Measurements from ENCODE around the gene MTHFD2L.

MTHFD2L gene

DNA sequence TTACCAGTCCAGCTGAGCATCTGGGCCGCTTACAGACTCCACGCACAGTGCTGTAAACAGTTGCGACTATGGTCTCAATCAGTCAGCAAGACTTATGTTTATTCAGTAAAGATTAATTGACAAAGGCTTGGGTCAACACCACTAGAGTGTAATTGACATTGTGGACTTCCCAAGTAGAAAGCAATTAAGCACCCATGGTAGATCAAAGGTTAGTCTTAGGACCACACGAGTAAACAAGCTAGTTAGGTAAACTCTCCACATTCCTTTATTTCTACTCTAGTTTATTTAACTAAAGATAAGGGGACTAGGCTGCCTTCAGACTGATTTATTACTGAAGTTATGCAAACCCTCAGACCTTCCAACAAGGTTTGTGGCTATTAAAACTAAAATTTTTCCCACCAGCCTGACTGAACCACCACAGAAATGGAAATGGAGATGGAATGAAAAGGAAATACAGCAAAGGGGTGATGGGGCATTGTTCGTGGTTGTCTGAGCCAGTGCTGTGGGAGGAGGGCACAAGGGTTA is 44.2 kb downstream of the MTHFD2L start (continued):
- TF ChIP-seq, protein P1, sequence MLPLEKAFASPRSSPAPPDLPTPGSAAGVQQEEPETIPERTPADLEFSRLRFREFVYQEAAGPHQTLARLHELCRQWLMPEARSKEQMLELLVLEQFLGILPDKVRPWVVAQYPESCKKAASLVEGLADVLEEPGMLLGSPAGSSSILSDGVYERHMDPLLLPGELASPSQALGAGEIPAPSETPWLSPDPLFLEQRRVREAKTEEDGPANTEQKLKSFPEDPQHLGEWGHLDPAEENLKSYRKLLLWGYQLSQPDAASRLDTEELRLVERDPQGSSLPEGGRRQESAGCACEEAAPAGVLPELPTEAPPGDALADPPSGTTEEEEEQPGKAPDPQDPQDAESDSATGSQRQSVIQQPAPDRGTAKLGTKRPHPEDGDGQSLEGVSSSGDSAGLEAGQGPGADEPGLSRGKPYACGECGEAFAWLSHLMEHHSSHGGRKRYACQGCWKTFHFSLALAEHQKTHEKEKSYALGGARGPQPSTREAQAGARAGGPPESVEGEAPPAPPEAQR (tag by site-specific recombination; IDR thresholded peaks at IDR 0.05) = no peak
- no peak for TF ChIP-seq MEIS1 (CRISPR knock-in tag; IDR thresholded peaks at IDR 0.05; ENCODE audit: borderline replicate concordance)
- no peak for TF ChIP-seq ZNF664 (tag by site-specific recombination; IDR thresholded peaks at IDR 0.05)
- TF ChIP-seq, protein P2, sequence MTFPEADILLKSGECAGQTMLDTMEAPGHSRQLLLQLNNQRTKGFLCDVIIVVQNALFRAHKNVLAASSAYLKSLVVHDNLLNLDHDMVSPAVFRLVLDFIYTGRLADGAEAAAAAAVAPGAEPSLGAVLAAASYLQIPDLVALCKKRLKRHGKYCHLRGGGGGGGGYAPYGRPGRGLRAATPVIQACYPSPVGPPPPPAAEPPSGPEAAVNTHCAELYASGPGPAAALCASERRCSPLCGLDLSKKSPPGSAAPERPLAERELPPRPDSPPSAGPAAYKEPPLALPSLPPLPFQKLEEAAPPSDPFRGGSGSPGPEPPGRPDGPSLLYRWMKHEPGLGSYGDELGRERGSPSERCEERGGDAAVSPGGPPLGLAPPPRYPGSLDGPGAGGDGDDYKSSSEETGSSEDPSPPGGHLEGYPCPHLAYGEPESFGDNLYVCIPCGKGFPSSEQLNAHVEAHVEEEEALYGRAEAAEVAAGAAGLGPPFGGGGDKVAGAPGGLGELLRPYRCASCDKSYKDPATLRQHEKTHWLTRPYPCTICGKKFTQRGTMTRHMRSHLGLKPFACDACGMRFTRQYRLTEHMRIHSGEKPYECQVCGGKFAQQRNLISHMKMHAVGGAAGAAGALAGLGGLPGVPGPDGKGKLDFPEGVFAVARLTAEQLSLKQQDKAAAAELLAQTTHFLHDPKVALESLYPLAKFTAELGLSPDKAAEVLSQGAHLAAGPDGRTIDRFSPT (tag by site-specific recombination; IDR thresholded peaks at IDR 0.05) = 0 out of 2 replicates have a peak, but pooled peaks have one; percentile 22
- TF ChIP-seq GLI4 (tag by site-specific recombination; IDR thresholded peaks at IDR 0.05) = no peak
- TF ChIP-seq, protein P3, sequence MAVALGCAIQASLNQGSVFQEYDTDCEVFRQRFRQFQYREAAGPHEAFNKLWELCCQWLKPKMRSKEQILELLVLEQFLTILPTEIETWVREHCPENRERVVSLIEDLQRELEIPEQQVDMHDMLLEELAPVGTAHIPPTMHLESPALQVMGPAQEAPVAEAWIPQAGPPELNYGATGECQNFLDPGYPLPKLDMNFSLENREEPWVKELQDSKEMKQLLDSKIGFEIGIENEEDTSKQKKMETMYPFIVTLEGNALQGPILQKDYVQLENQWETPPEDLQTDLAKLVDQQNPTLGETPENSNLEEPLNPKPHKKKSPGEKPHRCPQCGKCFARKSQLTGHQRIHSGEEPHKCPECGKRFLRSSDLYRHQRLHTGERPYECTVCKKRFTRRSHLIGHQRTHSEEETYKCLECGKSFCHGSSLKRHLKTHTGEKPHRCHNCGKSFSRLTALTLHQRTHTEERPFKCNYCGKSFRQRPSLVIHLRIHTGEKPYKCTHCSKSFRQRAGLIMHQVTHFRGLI (tag by site-specific recombination; IDR thresholded peaks at IDR 0.05) = no peak
- TF ChIP-seq ZNF2 (tag by site-specific recombination; IDR thresholded peaks at IDR 0.05) = no peak
- TF ChIP-seq ZNF600 (tag by site-specific recombination; IDR thresholded peaks at IDR 0.05) = no peak
- peak; percentile 90 for TF ChIP-seq ZNF843 (tag by site-specific recombination; IDR thresholded peaks at IDR 0.05)
- TF ChIP-seq ZFP3 (tag by site-specific recombination; IDR thresholded peaks at IDR 0.05; ENCODE audit: low read depth) = no peak
- no peak for TF ChIP-seq ZNF624 (tag by site-specific recombination; IDR thresholded peaks at IDR 0.05)
- no peak for TF ChIP-seq HOXA7 (CRISPR knock-in tag; IDR thresholded peaks at IDR 0.05; ENCODE audit: borderline replicate concordance)
- no peak for TF ChIP-seq SALL2 (tag by site-specific recombination; IDR thresholded peaks at IDR 0.05; ENCODE audit: borderline replicate concordance)
- TF ChIP-seq ZSCAN30 (tag by site-specific recombination; IDR thresholded peaks at IDR 0.05) = 0 out of 2 replicates have a peak, but pooled peaks have one; percentile 59
- no peak for TF ChIP-seq ZNF366 (tag by site-specific recombination; conservative IDR thresholded peaks at IDR 0.05)
- no peak for TF ChIP-seq SCRT2 (tag by site-specific recombination; IDR thresholded peaks at IDR 0.05)
- TF ChIP-seq ZNF558 (tag by site-specific recombination; IDR thresholded peaks at IDR 0.05) = no peak
- peak; percentile 60; the same call in 1 of the 2 replicates for TF ChIP-seq ZNF629 (tag by site-specific recombination; IDR thresholded peaks at IDR 0.05)
- TF ChIP-seq ZNF37A (tag by site-specific recombination; IDR thresholded peaks at IDR 0.05) = no peak
- TF ChIP-seq, protein P4, sequence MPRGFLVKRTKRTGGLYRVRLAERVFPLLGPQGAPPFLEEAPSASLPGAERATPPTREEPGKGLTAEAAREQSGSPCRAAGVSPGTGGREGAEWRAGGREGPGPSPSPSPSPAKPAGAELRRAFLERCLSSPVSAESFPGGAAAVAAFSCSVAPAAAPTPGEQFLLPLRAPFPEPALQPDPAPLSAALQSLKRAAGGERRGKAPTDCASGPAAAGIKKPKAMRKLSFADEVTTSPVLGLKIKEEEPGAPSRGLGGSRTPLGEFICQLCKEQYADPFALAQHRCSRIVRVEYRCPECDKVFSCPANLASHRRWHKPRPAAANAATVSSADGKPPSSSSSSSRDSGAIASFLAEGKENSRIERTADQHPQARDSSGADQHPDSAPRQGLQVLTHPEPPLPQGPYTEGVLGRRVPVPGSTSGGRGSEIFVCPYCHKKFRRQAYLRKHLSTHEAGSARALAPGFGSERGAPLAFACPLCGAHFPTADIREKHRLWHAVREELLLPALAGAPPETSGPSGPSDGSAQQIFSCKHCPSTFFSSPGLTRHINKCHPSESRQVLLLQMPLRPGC (tag by site-specific recombination; IDR thresholded peaks at IDR 0.05) = no peak
- no peak for TF ChIP-seq ZNF473 (tag by site-specific recombination; IDR thresholded peaks at IDR 0.05)
- no peak for TF ChIP-seq ZNF561 (tag by site-specific recombination; IDR thresholded peaks at IDR 0.05; ENCODE audit: borderline replicate concordance)
- no peak for TF ChIP-seq ZNF214 (tag by site-specific recombination; IDR thresholded peaks at IDR 0.05; ENCODE audit: borderline replicate concordance)
- no peak for TF ChIP-seq GLIS2 (tag by site-specific recombination; IDR thresholded peaks at IDR 0.05)
- TF ChIP-seq, protein P5, sequence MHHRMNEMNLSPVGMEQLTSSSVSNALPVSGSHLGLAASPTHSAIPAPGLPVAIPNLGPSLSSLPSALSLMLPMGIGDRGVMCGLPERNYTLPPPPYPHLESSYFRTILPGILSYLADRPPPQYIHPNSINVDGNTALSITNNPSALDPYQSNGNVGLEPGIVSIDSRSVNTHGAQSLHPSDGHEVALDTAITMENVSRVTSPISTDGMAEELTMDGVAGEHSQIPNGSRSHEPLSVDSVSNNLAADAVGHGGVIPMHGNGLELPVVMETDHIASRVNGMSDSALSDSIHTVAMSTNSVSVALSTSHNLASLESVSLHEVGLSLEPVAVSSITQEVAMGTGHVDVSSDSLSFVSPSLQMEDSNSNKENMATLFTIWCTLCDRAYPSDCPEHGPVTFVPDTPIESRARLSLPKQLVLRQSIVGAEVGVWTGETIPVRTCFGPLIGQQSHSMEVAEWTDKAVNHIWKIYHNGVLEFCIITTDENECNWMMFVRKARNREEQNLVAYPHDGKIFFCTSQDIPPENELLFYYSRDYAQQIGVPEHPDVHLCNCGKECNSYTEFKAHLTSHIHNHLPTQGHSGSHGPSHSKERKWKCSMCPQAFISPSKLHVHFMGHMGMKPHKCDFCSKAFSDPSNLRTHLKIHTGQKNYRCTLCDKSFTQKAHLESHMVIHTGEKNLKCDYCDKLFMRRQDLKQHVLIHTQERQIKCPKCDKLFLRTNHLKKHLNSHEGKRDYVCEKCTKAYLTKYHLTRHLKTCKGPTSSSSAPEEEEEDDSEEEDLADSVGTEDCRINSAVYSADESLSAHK (tag by site-specific recombination; IDR thresholded peaks at IDR 0.05) = no peak
- TF ChIP-seq, protein P6, sequence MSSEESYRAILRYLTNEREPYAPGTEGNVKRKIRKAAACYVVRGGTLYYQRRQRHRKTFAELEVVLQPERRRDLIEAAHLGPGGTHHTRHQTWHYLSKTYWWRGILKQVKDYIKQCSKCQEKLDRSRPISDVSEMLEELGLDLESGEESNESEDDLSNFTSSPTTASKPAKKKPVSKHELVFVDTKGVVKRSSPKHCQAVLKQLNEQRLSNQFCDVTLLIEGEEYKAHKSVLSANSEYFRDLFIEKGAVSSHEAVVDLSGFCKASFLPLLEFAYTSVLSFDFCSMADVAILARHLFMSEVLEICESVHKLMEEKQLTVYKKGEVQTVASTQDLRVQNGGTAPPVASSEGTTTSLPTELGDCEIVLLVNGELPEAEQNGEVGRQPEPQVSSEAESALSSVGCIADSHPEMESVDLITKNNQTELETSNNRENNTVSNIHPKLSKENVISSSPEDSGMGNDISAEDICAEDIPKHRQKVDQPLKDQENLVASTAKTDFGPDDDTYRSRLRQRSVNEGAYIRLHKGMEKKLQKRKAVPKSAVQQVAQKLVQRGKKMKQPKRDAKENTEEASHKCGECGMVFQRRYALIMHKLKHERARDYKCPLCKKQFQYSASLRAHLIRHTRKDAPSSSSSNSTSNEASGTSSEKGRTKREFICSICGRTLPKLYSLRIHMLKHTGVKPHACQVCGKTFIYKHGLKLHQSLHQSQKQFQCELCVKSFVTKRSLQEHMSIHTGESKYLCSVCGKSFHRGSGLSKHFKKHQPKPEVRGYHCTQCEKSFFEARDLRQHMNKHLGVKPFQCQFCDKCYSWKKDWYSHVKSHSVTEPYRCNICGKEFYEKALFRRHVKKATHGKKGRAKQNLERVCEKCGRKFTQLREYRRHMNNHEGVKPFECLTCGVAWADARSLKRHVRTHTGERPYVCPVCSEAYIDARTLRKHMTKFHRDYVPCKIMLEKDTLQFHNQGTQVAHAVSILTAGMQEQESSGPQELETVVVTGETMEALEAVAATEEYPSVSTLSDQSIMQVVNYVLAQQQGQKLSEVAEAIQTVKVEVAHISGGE (tag by site-specific recombination; conservative IDR thresholded peaks at IDR 0.05; ENCODE audit: low read depth) = no peak
- no peak for TF ChIP-seq ZEB2 (tag by site-specific recombination; IDR thresholded peaks at IDR 0.05)
- TF ChIP-seq, protein P7, sequence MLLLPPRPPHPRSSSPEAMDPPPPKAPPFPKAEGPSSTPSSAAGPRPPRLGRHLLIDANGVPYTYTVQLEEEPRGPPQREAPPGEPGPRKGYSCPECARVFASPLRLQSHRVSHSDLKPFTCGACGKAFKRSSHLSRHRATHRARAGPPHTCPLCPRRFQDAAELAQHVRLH (tag by site-specific recombination; IDR thresholded peaks at IDR 0.05) = peak; percentile 46; the same call in 1 of the 2 replicates
